ENCODE measurements around the gene TUBGCP2.
A peak's percentile ranks its signal among the peaks of the same experiment; 100 is the strongest.

The TUBGCP2 gene

GRCh38 chr10:133287832-133288500, 20.7 kb downstream of the TUBGCP2 start (continued):
- TF ChIP-seq ZNF155 (tag by site-specific recombination; IDR thresholded peaks at IDR 0.05) (no peak), ZNF394 (tag by site-specific recombination; IDR thresholded peaks at IDR 0.05; ENCODE audit: borderline replicate concordance) (no peak), KLF16 (tag by site-specific recombination; IDR thresholded peaks at IDR 0.05) (no peak), ZNF16 (tag by site-specific recombination; IDR thresholded peaks at IDR 0.05; ENCODE audit: low read depth) (no peak), KLF10 (tag by site-specific recombination; IDR thresholded peaks at IDR 0.05) (no peak)

- ChIA-PET CTCF (no interaction called here), POLR2A (no interaction called here)
- Histone ChIP-seq H3K27ac (ENCODE audit: extremely low read depth, low read depth, low read length) (no peak overlapping the region), H3K4me3 (ENCODE audit: low read depth, low read length) (no peak overlapping the region), H3K4me1 (ENCODE audit: control insufficient read depth, insufficient read depth, low read length) (no peaks in the 10 kb centered on the region), H3K36me3 (ENCODE audit: control insufficient read depth in 2 of 2, insufficient read depth in 1 of 2, low read length in 2 of 2) (peaks cover 16 to 88% of the 10 kb centered on the region in 2 experiments), H3K9me3 (ENCODE audit: control insufficient read depth, insufficient read depth, low read depth, low read length) (no peaks in the 10 kb centered on the region)
- TF ChIP-seq ZNF623 (tag by site-specific recombination; IDR thresholded peaks at IDR 0.05) (no peak), IKZF3 (tag by site-specific recombination; IDR thresholded peaks at IDR 0.05) (no peak), PRDM2 (tag by site-specific recombination; IDR thresholded peaks at IDR 0.05; ENCODE audit: borderline replicate concordance) (no peak)
These were observed 22.3 kb downstream of the TUBGCP2 start for GRCh38 chr10:133286366-133286765.

GRCh38 chr10:133285217-133285616, 23.5 kb downstream of the TUBGCP2 start:
- H3K27ac ChIP-seq (ENCODE audit: extremely low read depth, low read depth, low read length): no peak overlapping the region
- H3K36me3 ChIP-seq (ENCODE audit: control insufficient read depth in 2 of 2, insufficient read depth in 1 of 2, low read length in 2 of 2): peaks cover 16 to 91% of the 10 kb centered on the region in 2 experiments
- no peaks in the 10 kb centered on the region for H3K9me3 ChIP-seq (ENCODE audit: control insufficient read depth, insufficient read depth, low read depth, low read length)
- H3K4me3 ChIP-seq (ENCODE audit: low read depth, low read length): no peak overlapping the region
- no peaks in the 10 kb centered on the region for H3K4me1 ChIP-seq (ENCODE audit: control insufficient read depth, insufficient read depth, low read length)
- CTCF ChIA-PET: no interaction called here
- TF ChIP-seq ZSCAN23 (tag by site-specific recombination; IDR thresholded peaks at IDR 0.05): no peak
- TF ChIP-seq ZNF701 (tag by site-specific recombination; IDR thresholded peaks at IDR 0.05): no peak
- TF ChIP-seq SCRT2 (tag by site-specific recombination; IDR thresholded peaks at IDR 0.05): peak; percentile 55; the same call in 1 of the 2 replicates
- POLR2A ChIA-PET: no interaction called here

- Histone ChIP-seq H3K9me3 (ENCODE audit: control insufficient read depth, insufficient read depth, low read depth, low read length) (no peaks in the 10 kb centered on the region), H3K4me3 (ENCODE audit: low read depth, low read length) (no peak overlapping the region), H3K36me3 (ENCODE audit: control insufficient read depth in 2 of 2, insufficient read depth in 1 of 2, low read length in 2 of 2) (peaks cover 16 to 92% of the 10 kb centered on the region in 2 experiments), H3K4me1 (ENCODE audit: control insufficient read depth, insufficient read depth, low read length) (no peaks in the 10 kb centered on the region), H3K27ac (ENCODE audit: extremely low read depth, low read depth, low read length) (no peak overlapping the region)
- CTCF ChIA-PET: interaction anchor here (1.1 to 1.3 kb wide), 2 partner anchors 20 to 45 kb away, joined by 3 read pairs; no protein-coding TSS in a partner anchor
- TF ChIP-seq ZFP69B (tag by site-specific recombination; IDR thresholded peaks at IDR 0.05) (no peak), SALL2 (tag by site-specific recombination; IDR thresholded peaks at IDR 0.05; ENCODE audit: borderline replicate concordance) (no peak), HIC1 (tag by site-specific recombination; IDR thresholded peaks at IDR 0.05) (no peak), TCF7L2 (IDR thresholded peaks at IDR 0.05; ENCODE audit: borderline replicate concordance, low read depth, low read length) (no peak), KLF7 (tag by site-specific recombination; IDR thresholded peaks at IDR 0.05; ENCODE audit: borderline replicate concordance) (no peak), ZNF184 (tag by site-specific recombination; IDR thresholded peaks at IDR 0.05) (no peak), ZNF544 (tag by site-specific recombination; IDR thresholded peaks at IDR 0.05) (no peak), GLI4 (tag by site-specific recombination; IDR thresholded peaks at IDR 0.05) (no peak), ZNF626 (tag by site-specific recombination; IDR thresholded peaks at IDR 0.05) (no peak), ZNF48 (tag by site-specific recombination; IDR thresholded peaks at IDR 0.05) (no peak), ZNF155 (tag by site-specific recombination; IDR thresholded peaks at IDR 0.05) (no peak), ZNF473 (tag by site-specific recombination; IDR thresholded peaks at IDR 0.05) (no peak), GFI1B (tag by site-specific recombination; IDR thresholded peaks at IDR 0.05) (no peak)
- POLR2A ChIA-PET: no interaction called here
These were observed 24.7 kb downstream of the TUBGCP2 start for GRCh38 chr10:133283931-133284330.

All from HEK293 (cell line).